NT2/D1 (cell line): Measurements from ENCODE around the gene CCDC69.
"Not testable (repeated sequence)": the region's sequence is repeated elsewhere in the genome, so short reads cannot be mapped to it uniquely, and the experiment has no call there.

Source experiments
- DNase-seq: peaks from one replicate; pipeline ENCODE4 v3.0.0-alpha.2; 2011; ENCODE audit warnings: low read depth, low spot score
- H3K27me3 ChIP-seq: 2 replicates; pipeline ENCODE4 v1.6.0; 2011; ENCODE audit warnings: mild to moderate bottlenecking; ENCODE audit not compliant: insufficient read length, insufficient read depth
- H3K36me3 ChIP-seq: 2 replicates; pipeline ENCODE4 v1.6.1; 2011; ENCODE audit warnings: mild to moderate bottlenecking, low read length, mixed read lengths; ENCODE audit not compliant: insufficient read depth, insufficient read length
- H3K4me1 ChIP-seq: 2 replicates; pipeline ENCODE4 v1.5.1; 2011; ENCODE audit not compliant: insufficient read depth, insufficient read length
- H3K4me3 ChIP-seq: 2 replicates; pipeline ENCODE4 v1.5.1; 2011; ENCODE audit warnings: low read depth; ENCODE audit not compliant: insufficient read length
- H3K9ac ChIP-seq: 2 replicates; pipeline ENCODE4 v1.6.0; 2011; ENCODE audit warnings: low read depth; ENCODE audit not compliant: insufficient read length
- H3K9me3 ChIP-seq: 2 replicates; pipeline ENCODE4 v1.5.1; 2011; ENCODE audit warnings: mild to moderate bottlenecking, low read length; ENCODE audit not compliant: insufficient read depth
- SUZ12 ChIP-seq: IDR thresholded peaks from 2 replicates; pipeline ENCODE4 v1.6.1; 2011; ENCODE audit not compliant: insufficient read length, insufficient read depth; ENCODE audit errors: extremely low read depth
- YY1 ChIP-seq: IDR thresholded peaks from 2 replicates; pipeline ENCODE4 v1.6.1; 2011; ENCODE audit not compliant: insufficient read length, insufficient read depth
- ZNF274 ChIP-seq: IDR thresholded peaks from 2 replicates; pipeline ENCODE4 v1.6.1; 2011; ENCODE audit warnings: mild to moderate bottlenecking, low read depth, low read length

CCDC69 gene

GRCh38 chr5:151244206-151244605 is 20.3 kb upstream of the CCDC69 start:
- no peak for DNase-seq
- no peaks in the 10 kb centered on the region for H3K9me3 ChIP-seq
- H3K4me3 ChIP-seq = no peak overlapping the region
- TF ChIP-seq ZNF274 = no peak
- no peak for TF ChIP-seq YY1
- no peak for TF ChIP-seq SUZ12
- H3K27me3 ChIP-seq = no peaks in the 10 kb centered on the region
- no peak overlapping the region for H3K9ac ChIP-seq
- H3K36me3 ChIP-seq = no peaks in the 10 kb centered on the region
- H3K4me1 ChIP-seq = peaks cover 10% of the 10 kb centered on the region

GRCh38 chr5:151243564-151243963 is 19.7 kb upstream of the CCDC69 start:
- Histone ChIP-seq H3K9ac (no peak overlapping the region), H3K4me1 (peaks cover 10% of the 10 kb centered on the region), H3K4me3 (no peak overlapping the region), H3K36me3 (no peaks in the 10 kb centered on the region), H3K27me3 (no peaks in the 10 kb centered on the region), H3K9me3 (no peaks in the 10 kb centered on the region)
- no peak for TF ChIP-seq SUZ12
- DNase-seq = no peak

GRCh38 chr5:151243127-151243526 is 19.2 kb upstream of the CCDC69 start:
- Histone ChIP-seq H3K9ac (no peak overlapping the region), H3K4me3 (no peak overlapping the region), H3K9me3 (no peaks in the 10 kb centered on the region), H3K27me3 (no peaks in the 10 kb centered on the region), H3K36me3 (no peaks in the 10 kb centered on the region), H3K4me1 (peaks cover 10% of the 10 kb centered on the region)
- DNase-seq = no peak
- TF ChIP-seq ZNF274 (no peak), YY1 (no peak), SUZ12 (no peak)

DNA sequence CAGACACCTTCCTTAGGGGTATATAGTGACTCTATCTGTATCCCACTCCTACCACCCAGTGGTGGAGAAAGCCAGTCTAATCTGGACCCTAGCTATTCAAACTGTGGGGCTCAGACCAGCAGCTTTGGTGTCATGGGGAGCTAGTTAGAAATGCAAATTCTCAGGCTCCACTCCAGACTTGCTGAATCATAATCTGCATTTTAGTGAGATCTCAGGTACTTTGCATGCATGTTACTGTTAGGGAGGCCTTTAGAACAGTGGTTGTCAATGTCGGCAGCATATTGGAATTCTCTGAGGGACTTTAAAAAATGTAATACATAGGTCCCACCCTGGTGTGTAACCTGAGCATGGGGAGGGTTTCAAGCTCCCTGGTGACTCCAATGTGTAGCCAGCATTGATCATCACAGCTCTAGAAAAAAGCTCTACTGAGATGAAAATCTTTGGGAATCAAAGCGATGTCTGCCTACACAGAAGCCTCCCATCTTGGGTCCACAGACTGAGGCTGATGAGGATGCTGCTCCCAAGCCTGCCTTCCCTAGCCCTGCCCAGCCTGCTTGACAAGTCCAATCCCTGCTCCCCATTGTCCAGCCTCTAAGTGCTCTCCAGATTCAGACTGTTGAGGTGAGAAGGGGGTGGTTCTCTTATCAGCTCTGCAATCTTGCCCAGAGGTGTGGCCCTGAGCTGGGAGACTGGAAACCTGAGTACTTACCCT is 17.2 kb upstream of the CCDC69 start:
- no peaks in the 10 kb centered on the region for H3K27me3 ChIP-seq
- no peaks in the 10 kb centered on the region for H3K9me3 ChIP-seq
- no peaks in the 10 kb centered on the region for H3K36me3 ChIP-seq
- no peak overlapping the region for H3K4me3 ChIP-seq
- H3K9ac ChIP-seq = no peak overlapping the region
- no peak for DNase-seq
- TF ChIP-seq ZNF274 (no peak), SUZ12 (no peak), YY1 (no peak)
- peaks cover 10% of the 10 kb centered on the region for H3K4me1 ChIP-seq

GRCh38 chr5:151240268-151240835 is 16.5 kb upstream of the CCDC69 start:
- not testable (repeated sequence) for DNase-seq, H3K36me3 ChIP-seq, H3K27me3 ChIP-seq, H3K9me3 ChIP-seq, H3K4me3 ChIP-seq, H3K9ac ChIP-seq
- H3K4me1 ChIP-seq = peaks cover 10% of the 10 kb centered on the region

GRCh38 chr5:151239237-151239861 is 15.5 kb upstream of the CCDC69 start:
- no peaks in the 10 kb centered on the region for H3K9me3 ChIP-seq
- H3K9ac ChIP-seq = no peak overlapping the region
- no peak overlapping the region for H3K4me3 ChIP-seq
- no peak for TF ChIP-seq ZNF274
- no peak for TF ChIP-seq YY1
- no peak for TF ChIP-seq SUZ12
- DNase-seq = no peak
- no peaks in the 10 kb centered on the region for H3K36me3 ChIP-seq
- H3K4me1 ChIP-seq = peaks cover 10% of the 10 kb centered on the region
- no peaks in the 10 kb centered on the region for H3K27me3 ChIP-seq

GRCh38 chr5:151238303-151238741 is 14.4 kb upstream of the CCDC69 start:
- no peak overlapping the region for H3K4me3 ChIP-seq

More at GRCh38 chr5:151238303-151238741, 14.4 kb upstream of the CCDC69 start:
- no peak for DNase-seq
- no peaks in the 10 kb centered on the region for H3K27me3 ChIP-seq
- H3K36me3 ChIP-seq = no peaks in the 10 kb centered on the region
- H3K9ac ChIP-seq = no peak overlapping the region
- no peaks in the 10 kb centered on the region for H3K9me3 ChIP-seq
- peaks cover 10% of the 10 kb centered on the region for H3K4me1 ChIP-seq
- TF ChIP-seq ZNF274 (no peak), SUZ12 (no peak), YY1 (no peak)
